Gastrocnemius medialis (tissue), 4 donors: ENCODE data around the gene ANKRD62. TPM values are rescaled to one million over a fixed set of nuclear protein-coding genes. Genes with fewer than 3 reads are reported as not detected.

Experiments
- ATAC-seq, 2 donors: fragments of 150-250 bp; one replicate each; pipeline ENCODE4 v1.9.1; 2016
- DNase-seq, 2 donors: peaks; one replicate each; pipeline ENCODE4 v3.0.0-alpha.2; 2019
- H3K27ac ChIP-seq, 4 donors: fragments of 200-600 bp; sonication (generic); 1 replicate in 1 of 4; 2 replicates in 3 of 4; pipeline ENCODE4 v1.5.1; 2016 to 2018; ENCODE audit warnings: mild to moderate bottlenecking in 2 of 4, moderate library complexity in 1 of 4
- H3K27me3 ChIP-seq, 3 donors: fragments of 200-600 bp; sonication (generic) in 2 of 3; 1 replicate in 1 of 3; 2 replicates in 2 of 3; pipeline versions ENCODE4 v1.5.1 to v1.6.0; 2016 to 2019; ENCODE audit warnings: mild to moderate bottlenecking in 1 of 3, moderate library complexity in 1 of 3
- H3K36me3 ChIP-seq, 2 donors: fragments of 200-600 bp; sonication (generic) in 1 of 2; one replicate each; pipeline ENCODE4 v1.5.1; 2017 to 2018
- H3K4me1 ChIP-seq, 2 donors: fragments of 200-600 bp; sonication (generic) in 1 of 2; one replicate each; pipeline ENCODE4 v1.5.1; 2016 to 2017; ENCODE audit warnings: mild to moderate bottlenecking in 2 of 2
- H3K4me3 ChIP-seq, 4 donors: fragments of 200-600 bp; sonication (generic) in 3 of 4; 1 replicate in 1 of 4; 2 replicates in 3 of 4; pipeline ENCODE4 v1.5.1; 2016 to 2019; ENCODE audit warnings: mild to moderate bottlenecking in 2 of 4
- H3K9me3 ChIP-seq, 3 donors: fragments of 200-600 bp; sonication (generic) in 2 of 3; 1 replicate in 1 of 3; 2 replicates in 2 of 3; pipeline ENCODE4 v1.5.1; 2016 to 2019
- POLR2A ChIP-seq, 2 donors: fragments of 450-650 bp; IDR thresholded peaks; one replicate each; pipeline ENCODE4 v1.6.1; 2017; ENCODE audit warnings: antibody characterized with exemption in 2 of 2, mild to moderate bottlenecking in 2 of 2, moderate library complexity in 2 of 2
- in situ Hi-C, 4 donors: fragments of 200-750 bp; cut with MboI; loops; one replicate each; pipeline versions ENCODE4 v1.15.0 to v1.8.0; 2017; ENCODE audit warnings: low sequenced_read_pairs in 4 of 4
- intact Hi-C: fragments of 100-400 bp; cut with DNase I; formaldehyde crosslinking; loops from one replicate; pipeline ENCODE4 v1.15.1; 2023; ENCODE audit warnings: low total_unique reads
- total RNA-seq, 4 donors: library from RNA; depleted of rRNA; stranded (reverse); fragments of >200 nt; gene quantifications; one replicate each; pipeline versions ENCODE4 v1.1.0 to v1.2.3, GENCODE V29; 2016
- TF ChIP-seq, protein P1 (sequence below), 5 experiments: fragments of 450-650 bp in 3 of 5; fragments of 200-600 bp in 2 of 5; sonication (generic) in 2 of 5; IDR thresholded peaks in 4 of 5; conservative IDR thresholded peaks in 1 of 5; 1 replicate in 4 of 5; 2 replicates in 1 of 5; pipeline ENCODE4 v1.5.1; 2016 to 2019; ENCODE audit warnings: antibody characterized with exemption in 5 of 5, mild to moderate bottlenecking in 3 of 5, moderate library complexity in 3 of 5

Gene ANKRD62
- total RNA-seq, 4 donors from 2014 or later, result not detected

DNA sequence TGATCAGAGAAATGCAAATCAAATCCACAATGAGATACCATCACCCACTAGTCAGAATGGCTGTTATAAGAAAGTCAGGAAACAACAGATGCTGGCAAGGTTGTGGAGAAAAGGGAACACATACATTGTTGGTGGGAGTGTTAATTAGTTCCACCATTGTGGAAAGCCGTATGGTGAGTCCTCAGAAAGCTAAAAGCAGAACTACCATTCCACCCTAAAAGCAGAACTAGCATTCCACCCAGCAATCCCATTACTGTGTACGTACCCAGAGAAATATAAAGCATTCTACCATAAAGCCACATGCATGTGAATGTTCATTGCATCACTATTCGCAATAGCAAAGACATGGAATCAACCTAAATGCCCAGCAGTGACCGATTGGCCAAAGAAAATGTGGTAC lies 60.7 kb downstream of the ANKRD62 start:
- TF ChIP-seq, protein P1, sequence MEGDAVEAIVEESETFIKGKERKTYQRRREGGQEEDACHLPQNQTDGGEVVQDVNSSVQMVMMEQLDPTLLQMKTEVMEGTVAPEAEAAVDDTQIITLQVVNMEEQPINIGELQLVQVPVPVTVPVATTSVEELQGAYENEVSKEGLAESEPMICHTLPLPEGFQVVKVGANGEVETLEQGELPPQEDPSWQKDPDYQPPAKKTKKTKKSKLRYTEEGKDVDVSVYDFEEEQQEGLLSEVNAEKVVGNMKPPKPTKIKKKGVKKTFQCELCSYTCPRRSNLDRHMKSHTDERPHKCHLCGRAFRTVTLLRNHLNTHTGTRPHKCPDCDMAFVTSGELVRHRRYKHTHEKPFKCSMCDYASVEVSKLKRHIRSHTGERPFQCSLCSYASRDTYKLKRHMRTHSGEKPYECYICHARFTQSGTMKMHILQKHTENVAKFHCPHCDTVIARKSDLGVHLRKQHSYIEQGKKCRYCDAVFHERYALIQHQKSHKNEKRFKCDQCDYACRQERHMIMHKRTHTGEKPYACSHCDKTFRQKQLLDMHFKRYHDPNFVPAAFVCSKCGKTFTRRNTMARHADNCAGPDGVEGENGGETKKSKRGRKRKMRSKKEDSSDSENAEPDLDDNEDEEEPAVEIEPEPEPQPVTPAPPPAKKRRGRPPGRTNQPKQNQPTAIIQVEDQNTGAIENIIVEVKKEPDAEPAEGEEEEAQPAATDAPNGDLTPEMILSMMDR (IDR thresholded peaks at IDR 0.05 in 4 of 5, conservative IDR thresholded peaks at IDR 0.05 in 1 of 5), result no peak
- no peak for TF ChIP-seq POLR2A (IDR thresholded peaks at IDR 0.05)
- no peak for ATAC-seq
- Histone ChIP-seq H3K27ac (no peak overlapping the region), H3K4me3 (no peak overlapping the region), H3K9me3 (no peaks in the 10 kb centered on the region), H3K27me3 (no peaks in the 10 kb centered on the region), H3K4me1 (no peaks in the 10 kb centered on the region), H3K36me3 (no peaks in the 10 kb centered on the region)
- in situ Hi-C loops, result loop anchor here in 1 of 4 donors (25.0 kb wide), 1 partner anchor 92 kb away; no protein-coding TSS in a partner anchor
- no peak for DNase-seq
- intact Hi-C loops, result no loop called here

DNA sequence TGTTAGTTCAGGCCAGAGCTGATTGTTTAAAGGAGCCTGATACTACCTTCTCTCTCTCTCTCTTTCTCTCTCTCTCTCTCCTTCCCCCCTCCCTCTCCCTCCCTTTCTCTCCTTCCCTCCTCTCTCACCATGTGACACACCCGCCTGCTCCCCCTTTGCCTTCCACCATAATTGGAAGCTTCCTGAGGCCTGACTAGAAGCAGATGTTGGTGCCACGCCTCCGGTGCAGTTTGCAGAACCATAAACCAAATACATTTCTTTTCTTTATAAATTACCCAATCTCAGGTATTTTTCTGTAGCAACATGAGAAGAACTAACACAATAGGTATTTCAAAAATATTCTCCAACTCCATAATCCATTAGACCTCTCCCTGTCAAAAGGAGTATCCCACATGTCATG lies 62.4 kb downstream of the ANKRD62 start:
- in situ Hi-C loops, result loop anchor here in 1 of 4 donors (25.0 kb wide), 1 partner anchor 94 kb away; no protein-coding TSS in a partner anchor
- H3K9me3 ChIP-seq, result no peaks in the 10 kb centered on the region
- H3K36me3 ChIP-seq, result no peaks in the 10 kb centered on the region
- H3K27ac ChIP-seq, result no peak overlapping the region
- no peak for DNase-seq
- no peak for TF ChIP-seq POLR2A (IDR thresholded peaks at IDR 0.05)
- TF ChIP-seq, protein P1 (IDR thresholded peaks at IDR 0.05 in 4 of 5, conservative IDR thresholded peaks at IDR 0.05 in 1 of 5), result no peak
- H3K27me3 ChIP-seq, result no peaks in the 10 kb centered on the region
- H3K4me3 ChIP-seq, result no peak overlapping the region
- no peak for ATAC-seq
- intact Hi-C loops, result no loop called here
- H3K4me1 ChIP-seq, result no peaks in the 10 kb centered on the region

DNA sequence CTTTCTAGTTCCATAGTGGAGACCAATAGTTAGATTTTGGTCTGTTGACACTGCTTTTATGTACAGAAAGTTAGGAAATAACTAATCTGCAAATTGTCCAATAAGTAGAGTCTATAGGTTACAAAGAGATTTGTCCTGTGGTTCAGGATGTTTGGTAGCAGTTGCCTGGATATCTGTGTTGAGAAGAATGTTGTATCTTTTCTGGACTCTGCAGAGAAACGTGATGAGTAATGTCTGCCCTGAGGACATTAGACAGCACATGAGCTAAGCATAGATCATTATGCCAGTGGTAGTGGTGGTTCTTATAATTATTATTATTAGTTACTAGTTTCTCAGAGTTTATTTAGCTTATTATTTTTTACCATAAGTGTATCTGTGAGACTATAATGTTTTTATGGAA lies 65.8 kb downstream of the ANKRD62 start:
- Histone ChIP-seq H3K27ac (no peak overlapping the region), H3K27me3 (no peaks in the 10 kb centered on the region), H3K4me3 (no peak overlapping the region), H3K9me3 (no peaks in the 10 kb centered on the region), H3K36me3 (no peaks in the 10 kb centered on the region), H3K4me1 (no peaks in the 10 kb centered on the region)
- TF ChIP-seq, protein P1 (IDR thresholded peaks at IDR 0.05 in 4 of 5, conservative IDR thresholded peaks at IDR 0.05 in 1 of 5), result no peak
- no peak for TF ChIP-seq POLR2A (IDR thresholded peaks at IDR 0.05)
- ATAC-seq (no peak), DNase-seq (no peak)
- intact Hi-C loops, result no loop called here
- in situ Hi-C loops, result loop anchor here in 1 of 4 donors (25.0 kb wide), 1 partner anchor 97 kb away; no protein-coding TSS in a partner anchor

DNA sequence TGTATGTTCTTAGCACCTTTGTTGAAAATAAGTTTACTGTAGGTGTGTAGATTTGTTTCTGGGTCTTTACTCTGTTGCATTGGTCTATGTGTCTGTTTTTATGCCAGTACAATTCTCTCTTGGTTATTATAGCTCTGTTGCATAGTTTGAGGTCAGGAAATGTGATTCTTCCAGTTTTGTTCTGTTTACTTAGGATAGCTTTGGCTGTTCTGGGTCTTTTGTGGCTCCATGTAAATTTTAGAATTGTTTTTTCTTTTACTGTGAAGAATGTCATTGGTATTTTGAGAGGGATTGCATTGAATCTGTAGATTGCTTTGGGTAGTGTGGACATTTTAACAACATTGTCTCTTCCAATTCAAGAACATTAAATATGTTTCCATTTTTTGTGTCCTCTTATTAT lies 69.1 kb downstream of the ANKRD62 start:
- ATAC-seq, result no peak
- DNase-seq, result no peak

More for the DNA sequence above, 69.1 kb downstream of the ANKRD62 start:
- Histone ChIP-seq H3K36me3 (no peaks in the 10 kb centered on the region), H3K27me3 (no peaks in the 10 kb centered on the region), H3K9me3 (no peaks in the 10 kb centered on the region), H3K4me1 (no peaks in the 10 kb centered on the region), H3K27ac (no peak overlapping the region), H3K4me3 (no peak overlapping the region)
- no peak for TF ChIP-seq POLR2A (IDR thresholded peaks at IDR 0.05)
- TF ChIP-seq, protein P1 (IDR thresholded peaks at IDR 0.05 in 4 of 5, conservative IDR thresholded peaks at IDR 0.05 in 1 of 5), result no peak
- in situ Hi-C loops (loop anchor here in 1 of 4 donors (25.0 kb wide), 1 partner anchor 100 kb away; no protein-coding TSS in a partner anchor), intact Hi-C loops (no loop called here)
